GM15510 (cell line): ENCODE data around the gene FMC1.

Experiments used
- POLR2A ChIP-seq: IDR thresholded peaks from 3 replicates; pipeline ENCODE4 v1.6.1; 2011; ENCODE audit warnings: borderline replicate concordance; ENCODE audit not compliant: insufficient read length; ENCODE audit errors: extremely low read depth

The FMC1 gene

DNA sequence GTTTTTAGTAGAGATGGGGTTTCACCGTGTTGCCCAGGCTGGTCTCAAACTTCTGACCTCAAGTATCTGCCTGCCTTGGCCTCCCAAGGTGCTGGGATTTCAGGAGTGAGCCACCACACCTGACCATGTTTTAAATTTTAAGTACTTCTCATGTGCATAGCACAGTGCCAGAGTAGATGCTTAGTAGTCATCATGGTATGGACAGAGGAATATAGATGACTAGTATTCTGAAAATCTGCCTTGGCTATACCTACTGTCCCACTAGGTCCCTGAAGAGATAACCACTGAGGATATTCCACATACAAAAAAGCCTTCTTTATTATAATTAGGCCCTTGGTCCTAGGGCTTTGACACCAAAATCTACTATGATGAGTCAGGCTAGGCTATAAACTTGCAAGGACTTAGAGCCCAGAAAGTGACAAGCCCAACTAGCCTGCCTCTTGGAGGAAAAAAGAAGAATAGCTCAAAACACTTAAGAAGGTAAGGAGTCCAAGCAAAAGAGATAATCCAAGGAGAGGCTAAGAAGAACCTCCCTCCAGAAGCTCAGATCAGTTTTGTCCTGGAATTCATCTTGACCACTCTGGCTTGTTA is 52.6 kb downstream of the FMC1 start:
- no peak for TF ChIP-seq POLR2A

DNA sequence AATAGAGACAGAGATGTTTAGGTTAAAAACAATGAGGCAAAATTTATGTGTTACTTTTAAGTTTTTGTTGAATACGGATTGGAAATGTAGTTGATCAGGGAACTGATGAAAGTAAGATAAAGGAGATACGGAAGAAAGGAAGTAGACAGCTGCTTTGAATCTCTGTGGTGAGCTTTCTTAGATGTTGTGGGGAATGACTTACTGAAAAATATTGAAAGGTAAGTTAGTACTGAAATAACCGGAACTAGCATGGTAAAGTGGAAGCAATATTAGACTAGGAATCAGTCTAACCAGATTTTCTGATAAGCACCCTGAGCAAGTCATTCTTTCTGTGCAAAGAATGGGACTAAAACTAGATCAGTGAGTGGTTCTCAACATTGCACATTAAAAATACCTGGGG is 53.4 kb downstream of the FMC1 start:
- TF ChIP-seq POLR2A: no peak
